Activated CD4-positive, alpha-beta T cell treated with anti-CD3 and anti-CD28 coated beads for 1 hour (primary cell): ENCODE data around the gene CCDC88C.

Experiments used
- DNase-seq: peaks from one replicate; pipeline ENCODE4 v3.0.0-alpha.2; 2020

The CCDC88C gene

GRCh38 chr14:91396959-91397815 is 20.4 kb downstream of the CCDC88C start:
- peak; percentile 45 for DNase-seq

- DNase-seq, result no peak
Observed at GRCh38 chr14:91396013-91396660, 21.5 kb downstream of the CCDC88C start.

- DNase-seq, result no peak
Observed at GRCh38 chr14:91395466-91395865, 22.2 kb downstream of the CCDC88C start.

- no peak for DNase-seq
Observed at GRCh38 chr14:91394105-91395081, 23.2 kb downstream of the CCDC88C start.

GRCh38 chr14:91392623-91393303 is 24.9 kb downstream of the CCDC88C start:
- DNase-seq, result no peak

- no peak for DNase-seq
Observed at GRCh38 chr14:91390165-91390778, 27.3 kb downstream of the CCDC88C start.

- no peak for DNase-seq
Observed at GRCh38 chr14:91389150-91389549, 28.5 kb downstream of the CCDC88C start.

GRCh38 chr14:91388551-91388975 is 29.1 kb downstream of the CCDC88C start:
- DNase-seq, result peak; percentile 35

- DNase-seq, result no peak
Observed at GRCh38 chr14:91387951-91388381, 29.7 kb downstream of the CCDC88C start.

- DNase-seq, result no peak
Observed at GRCh38 chr14:91387169-91387835, 30.3 kb downstream of the CCDC88C start.

GRCh38 chr14:91385697-91386096 is 31.9 kb downstream of the CCDC88C start:
- DNase-seq, result no peak

- DNase-seq, result no peak
Observed at GRCh38 chr14:91385224-91385623, 32.4 kb downstream of the CCDC88C start.

GRCh38 chr14:91383439-91383838 is 34.2 kb downstream of the CCDC88C start:
- DNase-seq, result no peak

- no peak for DNase-seq
Observed at GRCh38 chr14:91381801-91382670, 35.6 kb downstream of the CCDC88C start.

GRCh38 chr14:91380610-91381371 is 36.8 kb downstream of the CCDC88C start:
- no peak for DNase-seq

- no peak for DNase-seq
Observed at GRCh38 chr14:91380123-91380522, 37.5 kb downstream of the CCDC88C start.

GRCh38 chr14:91379579-91379932 is 38.1 kb downstream of the CCDC88C start:
- DNase-seq, result no peak

GRCh38 chr14:91378930-91379578 is 38.6 kb downstream of the CCDC88C start:
- DNase-seq, result no peak
